NCI-H460 (cell line): Measurements from ENCODE around the gene POLA1. TPM values are rescaled to one million over a fixed set of nuclear protein-coding genes. Genes with fewer than 3 reads are reported as not detected.

Experiments
- DNase-seq: peaks from one replicate; pipeline ENCODE4 v3.0.0-alpha.2; 2016; ENCODE audit warnings: low read depth; ENCODE audit errors: extremely low read depth
- total RNA-seq: library from RNA; depleted of rRNA; stranded (reverse); fragments of >200 nt; shearing (Covaris generic); gene quantifications from 2 replicates; pipeline ENCODE4 v1.2.3, GENCODE V29; 2014

The POLA1 gene
- total RNA-seq, 1 experiment from 2014 or later: 20.0 TPM

DNA sequence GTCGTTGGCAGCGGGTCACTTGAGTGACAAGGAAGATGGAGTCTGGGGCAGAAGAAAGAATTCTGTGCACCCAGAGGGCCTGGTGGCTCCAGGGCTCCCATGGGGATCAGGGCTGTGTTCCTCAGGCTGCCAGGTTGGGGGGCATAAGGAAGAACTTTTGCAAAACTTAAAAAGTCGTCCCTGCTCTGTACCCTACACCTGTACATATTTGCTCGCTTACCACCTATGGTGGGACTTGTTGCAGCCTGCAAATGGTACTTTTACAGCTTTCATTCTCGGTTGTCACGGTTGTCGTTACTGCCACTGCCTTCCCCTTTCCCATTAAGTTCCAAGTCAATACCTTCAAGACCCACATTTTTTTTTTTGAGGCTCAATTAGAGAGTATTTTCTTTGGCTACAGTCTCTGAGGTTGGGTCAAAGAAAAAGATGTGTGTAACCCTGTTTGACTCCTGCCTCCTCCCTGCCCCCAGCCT, 312.9 kb downstream of the POLA1 start:
- DNase-seq: no peak

DNA sequence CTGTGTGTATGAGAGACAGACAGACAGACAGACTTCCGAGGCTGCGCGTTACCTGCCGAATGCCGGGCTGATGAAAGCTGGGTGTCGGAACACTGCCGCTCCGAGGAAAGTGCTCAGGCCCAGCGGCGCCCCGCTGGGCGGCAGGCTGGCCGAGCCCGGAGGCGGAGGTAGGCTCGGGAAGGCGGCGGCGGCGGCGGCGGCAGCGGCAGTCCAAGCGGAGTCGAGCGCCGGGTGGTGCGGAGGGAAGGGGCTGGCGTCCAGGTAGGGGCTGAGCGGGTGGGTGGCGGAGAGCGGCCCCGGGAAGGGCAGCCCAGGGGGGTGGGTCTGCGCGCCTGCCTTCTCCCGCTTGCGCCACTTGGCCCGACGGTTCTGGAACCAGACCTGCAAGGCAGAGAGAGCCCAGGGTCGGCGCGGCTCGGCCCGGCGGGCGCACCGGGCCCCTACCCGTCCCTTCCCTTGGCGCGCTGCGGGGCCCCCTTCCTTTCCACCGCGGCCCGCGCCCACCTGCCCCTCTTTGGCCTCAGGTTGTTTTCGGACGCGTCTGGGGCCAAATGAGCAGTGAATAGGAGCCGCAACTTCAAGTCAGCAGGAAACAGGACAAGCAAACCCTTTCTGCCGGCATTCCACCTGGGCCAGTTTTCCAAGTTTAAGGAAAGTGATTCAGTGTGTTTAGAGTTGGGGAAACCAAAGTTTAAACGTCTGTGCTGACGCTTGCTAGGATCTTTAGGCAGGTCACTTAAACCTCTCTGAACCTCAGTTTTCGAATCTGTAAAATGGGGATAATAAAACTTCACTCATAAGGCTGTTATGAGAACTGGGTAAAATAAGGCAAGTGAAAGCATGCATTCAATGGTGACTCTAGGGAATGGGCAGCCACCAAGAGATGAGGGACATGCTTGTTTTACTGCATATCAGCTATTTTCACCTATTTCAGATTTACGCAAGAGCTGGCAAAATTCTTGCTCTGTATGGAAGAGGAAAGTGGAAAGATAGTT, 313.6 kb downstream of the POLA1 start:
- no peak for DNase-seq

- DNase-seq: no peak
Observed at GRCh38 chrX:25009407-25009806, 315.7 kb downstream of the POLA1 start.

GRCh38 chrX:25010784-25011588, 317.3 kb downstream of the POLA1 start:
- DNase-seq: no peak

DNA sequence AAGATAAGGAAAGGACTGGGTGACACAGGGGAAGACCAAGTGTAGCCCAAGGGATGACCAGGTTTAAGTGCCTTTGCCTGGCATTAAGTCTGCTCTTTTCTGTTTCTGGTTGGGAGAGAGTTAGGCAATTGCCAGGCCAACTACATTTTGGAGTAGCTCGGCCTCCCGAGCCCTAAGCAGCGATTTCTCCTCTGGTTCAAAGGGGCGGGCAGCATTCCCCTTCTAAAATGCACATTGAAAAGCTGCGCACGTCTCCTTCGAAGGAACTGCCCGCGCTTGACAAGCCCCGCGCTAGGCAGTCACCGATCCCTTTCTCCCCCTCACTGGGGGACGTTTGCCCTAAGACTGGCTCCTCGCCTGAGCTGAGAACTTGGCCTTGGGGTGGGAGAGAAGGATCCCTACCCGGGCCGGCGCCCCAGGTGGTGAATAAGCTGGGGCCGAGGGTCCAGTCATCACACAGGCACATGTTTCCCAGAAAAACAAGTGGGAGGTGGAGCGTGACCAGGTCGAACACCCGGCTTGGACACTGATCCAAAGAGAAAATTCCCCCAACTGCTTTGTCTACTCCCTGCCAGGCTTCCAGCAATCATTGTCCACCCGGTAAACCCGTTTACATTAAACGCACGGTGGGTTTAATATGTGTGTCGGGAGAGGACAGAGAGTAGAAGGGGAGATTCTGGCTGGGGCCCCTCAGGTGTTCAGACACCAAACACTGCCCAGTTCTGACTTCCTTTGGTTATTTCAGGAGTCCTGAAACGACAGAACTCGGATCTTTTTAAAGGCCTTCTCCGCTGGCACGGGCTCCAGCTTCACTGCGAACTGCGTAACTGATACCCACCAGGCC, 318.1 kb downstream of the POLA1 start:
- DNase-seq: no peak

- no peak for DNase-seq
Observed at GRCh38 chrX:25012433-25012735, 318.7 kb downstream of the POLA1 start.

GRCh38 chrX:25012793-25013631, 319.3 kb downstream of the POLA1 start:
- peak; percentile 21 for DNase-seq

GRCh38 chrX:25013632-25014365, 320.1 kb downstream of the POLA1 start:
- no peak for DNase-seq

GRCh38 chrX:25014366-25014838, 320.7 kb downstream of the POLA1 start:
- DNase-seq: no peak

DNA sequence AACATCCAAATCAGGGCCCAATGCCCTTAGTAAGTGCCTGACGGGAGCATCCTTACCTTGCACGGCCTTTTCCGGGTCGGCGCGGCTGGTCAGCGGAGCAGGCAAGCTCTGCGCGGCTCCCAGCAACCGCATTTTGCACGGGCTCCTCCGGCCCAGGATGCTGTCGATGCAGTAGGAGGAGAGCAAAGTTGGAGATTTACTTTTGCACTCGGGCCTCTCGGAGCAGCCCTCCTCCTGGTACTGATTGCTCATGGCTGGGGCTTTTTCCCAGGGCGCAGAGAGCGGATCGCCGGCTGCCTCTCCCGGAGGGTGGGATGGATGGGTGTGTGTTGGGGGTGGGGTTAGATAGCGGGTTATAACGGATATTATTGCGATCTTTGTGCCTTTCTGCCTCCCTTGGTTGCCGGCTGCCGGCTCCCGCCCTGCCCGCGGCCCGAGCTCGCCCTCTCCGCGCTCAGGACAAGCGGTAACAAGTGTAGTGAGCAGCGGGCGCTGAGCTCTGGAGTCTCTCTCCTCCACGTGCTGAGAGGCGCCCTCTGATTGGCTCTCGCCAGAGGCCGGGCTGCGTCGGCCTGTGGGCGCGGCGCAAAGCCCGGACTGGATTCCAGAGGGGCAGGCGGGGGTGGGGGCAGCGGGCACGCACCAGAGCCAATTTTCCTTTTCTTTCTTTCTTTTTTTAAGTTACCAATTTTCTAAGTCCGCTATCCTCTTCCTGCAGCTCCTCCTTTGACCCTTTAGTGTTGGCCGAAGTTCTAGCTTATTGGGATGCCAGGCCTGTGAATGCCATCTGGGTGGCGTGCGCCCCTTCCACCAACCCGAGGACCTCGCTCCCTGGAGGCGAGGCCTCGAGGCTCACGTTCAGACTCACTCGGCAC, 322.0 kb downstream of the POLA1 start, which contains the start of gene ARX:
Gene ARX (minus strand): TSS at position 480 of the 875 bp plus-strand sequence. CDS start 228 bp downstream, at position 252.
- peak; percentile 50 for DNase-seq

- DNase-seq: no peak
Observed at GRCh38 chrX:25016361-25016671, 322.6 kb downstream of the POLA1 start.

- no peak for DNase-seq
Observed at GRCh38 chrX:25016938-25017598, 323.4 kb downstream of the POLA1 start.

DNA sequence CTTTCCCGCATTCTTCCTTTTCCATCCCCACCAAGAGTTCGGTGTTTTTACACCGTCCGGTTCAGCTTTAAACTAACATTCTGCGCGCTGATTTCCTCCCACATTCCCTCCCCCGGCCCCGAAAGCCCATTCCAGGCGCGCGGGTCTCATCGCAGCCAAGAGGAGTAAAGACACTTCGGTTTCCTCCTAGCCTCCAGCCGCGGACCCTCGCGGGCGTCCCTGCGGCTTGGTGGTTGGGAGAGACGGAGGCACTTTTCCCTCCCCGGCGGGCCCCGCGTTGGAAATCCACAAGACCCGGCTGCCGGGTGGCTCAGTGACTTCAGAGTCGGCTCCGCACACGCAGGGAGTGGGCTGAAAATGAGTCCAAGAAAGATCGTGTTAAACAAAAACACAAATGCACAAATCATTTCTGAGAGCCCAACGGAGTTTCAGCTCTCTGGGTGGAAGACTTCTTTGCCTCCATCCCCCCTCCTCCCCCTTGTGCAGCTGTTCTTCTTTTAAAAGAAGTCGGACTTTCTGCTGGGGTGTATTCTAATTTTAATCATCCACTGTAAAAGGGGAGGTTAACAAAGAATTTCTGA, 324.0 kb downstream of the POLA1 start:
- DNase-seq: no peak

GRCh38 chrX:25018682-25019081, 325.0 kb downstream of the POLA1 start:
- DNase-seq: no peak

GRCh38 chrX:25019707-25020390, 326.1 kb downstream of the POLA1 start:
- no peak for DNase-seq

- DNase-seq: no peak
Observed at GRCh38 chrX:25020391-25020904, 326.7 kb downstream of the POLA1 start.
